ACHN (cell line): ENCODE data around the gene PRR20B.
A peak's percentile ranks its signal among the peaks of the same experiment; 100 is the strongest.
"Not testable (repeated sequence)": the region's sequence is repeated elsewhere in the genome, so short reads cannot be mapped to it uniquely, and the experiment has no call there.

Experiments
- DNase-seq: peaks from one replicate; pipeline ENCODE4 v3.0.0-alpha.2; 2015
- in situ Hi-C: cut with HindIII; loops from 2 replicates; pipeline ENCODE4 v1.10.0; 2017; ENCODE audit warnings: low sequenced_read_pairs, low pct_ligation_motif_present, low pct_unique_long_range_greater_than_20kb

PRR20B gene

GRCh38 chr13:57147188-57147587, at the start of gene PRR20B:
Gene PRR20B (plus strand): TSS chr13:57147488. CDS start chr13:57147875, 387 bp downstream.
- DNase-seq, in situ Hi-C loops: not testable (repeated sequence)

DNA sequence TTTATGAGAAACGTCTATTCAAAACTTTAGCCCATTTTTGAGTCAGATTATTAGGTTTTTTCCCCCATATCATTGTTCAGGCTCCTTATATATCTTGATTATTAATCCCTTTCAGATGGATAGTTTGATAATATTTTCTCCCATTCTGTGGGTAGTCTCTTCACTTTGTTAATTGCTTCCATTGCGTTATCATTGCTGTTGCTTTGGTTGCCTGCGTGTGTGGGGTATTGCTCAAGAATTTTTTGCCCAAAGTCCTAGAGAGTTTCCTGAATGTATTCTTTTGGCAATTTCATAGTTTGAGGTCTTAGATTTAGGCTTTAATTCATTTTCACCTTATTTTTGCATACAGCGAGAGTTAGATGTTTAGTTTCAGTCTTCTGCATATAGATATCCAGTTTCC, 32.3 kb upstream of the PRR20B start:
- no peak for DNase-seq
- in situ Hi-C loops, result no loop called here

DNA sequence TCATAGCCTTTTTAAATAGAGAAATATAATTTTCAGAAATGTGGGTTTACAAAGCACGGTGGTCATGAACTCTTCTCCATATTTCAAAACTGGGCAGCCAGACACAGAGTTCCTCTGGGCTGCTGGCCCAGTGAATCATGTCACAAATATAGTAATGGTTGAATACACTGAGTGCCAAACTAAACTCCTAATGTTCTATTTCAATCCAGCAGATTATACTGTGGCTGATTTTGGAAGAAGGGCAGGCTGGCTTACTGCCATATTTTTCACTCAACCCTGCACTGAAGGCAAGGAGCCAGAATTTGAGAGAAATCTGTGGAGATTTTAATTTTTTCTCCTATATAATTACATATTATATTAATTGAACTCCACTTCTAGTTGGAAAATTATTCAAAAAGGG, 23.6 kb upstream of the PRR20B start:
- in situ Hi-C loops, result no loop called here
- no peak for DNase-seq

DNA sequence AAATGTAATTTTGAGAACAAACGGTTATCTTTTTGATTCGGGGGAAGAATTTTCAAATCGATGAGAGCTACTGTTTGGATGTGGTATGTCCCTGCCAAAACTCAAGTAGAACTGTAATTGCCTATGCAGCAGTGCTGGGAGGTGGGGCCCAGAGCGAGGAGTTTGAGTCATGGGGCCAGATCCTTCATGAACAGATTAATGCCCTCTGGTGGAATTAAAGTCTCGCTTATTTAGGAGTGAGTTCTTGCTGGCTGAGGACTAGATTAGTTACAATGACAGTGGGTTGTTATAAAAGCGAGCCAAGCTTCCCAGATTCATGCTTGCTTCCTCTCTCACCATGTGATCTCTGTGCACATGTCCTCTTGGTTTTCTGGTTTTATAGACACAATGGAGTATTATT, 18.4 kb upstream of the PRR20B start:
- DNase-seq, result peak; percentile 0
- in situ Hi-C loops, result no loop called here

DNA sequence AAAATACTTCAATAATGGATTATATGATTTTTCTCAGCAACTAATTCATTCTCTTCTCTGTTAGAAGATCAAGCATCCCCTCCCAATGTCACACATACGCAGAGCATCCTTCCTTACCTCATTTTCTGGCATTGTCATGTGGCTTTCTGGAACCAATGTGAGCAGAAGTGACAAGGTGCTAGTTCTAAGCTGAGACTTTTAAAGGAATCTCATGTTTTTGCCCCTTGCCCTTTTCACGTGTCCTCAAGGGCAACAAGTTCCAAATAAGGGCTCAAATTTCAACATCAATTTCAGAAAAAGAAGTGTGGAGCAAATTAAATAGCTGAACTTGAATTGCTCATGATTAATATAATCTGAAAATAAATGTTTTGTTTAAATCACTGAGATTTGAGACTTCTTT, 11.2 kb upstream of the PRR20B start:
- DNase-seq, result no peak
- in situ Hi-C loops, result no loop called here

- no peak for DNase-seq
- in situ Hi-C loops, result no loop called here
These were observed 9.7 kb upstream of the PRR20B start for GRCh38 chr13:57137585-57137984.

- in situ Hi-C loops, result no loop called here
- DNase-seq, result no peak
These were observed 8.3 kb upstream of the PRR20B start for GRCh38 chr13:57138988-57139387.

GRCh38 chr13:57139781-57140180, 7.5 kb upstream of the PRR20B start:
- DNase-seq, in situ Hi-C loops: not testable (repeated sequence)

DNA sequence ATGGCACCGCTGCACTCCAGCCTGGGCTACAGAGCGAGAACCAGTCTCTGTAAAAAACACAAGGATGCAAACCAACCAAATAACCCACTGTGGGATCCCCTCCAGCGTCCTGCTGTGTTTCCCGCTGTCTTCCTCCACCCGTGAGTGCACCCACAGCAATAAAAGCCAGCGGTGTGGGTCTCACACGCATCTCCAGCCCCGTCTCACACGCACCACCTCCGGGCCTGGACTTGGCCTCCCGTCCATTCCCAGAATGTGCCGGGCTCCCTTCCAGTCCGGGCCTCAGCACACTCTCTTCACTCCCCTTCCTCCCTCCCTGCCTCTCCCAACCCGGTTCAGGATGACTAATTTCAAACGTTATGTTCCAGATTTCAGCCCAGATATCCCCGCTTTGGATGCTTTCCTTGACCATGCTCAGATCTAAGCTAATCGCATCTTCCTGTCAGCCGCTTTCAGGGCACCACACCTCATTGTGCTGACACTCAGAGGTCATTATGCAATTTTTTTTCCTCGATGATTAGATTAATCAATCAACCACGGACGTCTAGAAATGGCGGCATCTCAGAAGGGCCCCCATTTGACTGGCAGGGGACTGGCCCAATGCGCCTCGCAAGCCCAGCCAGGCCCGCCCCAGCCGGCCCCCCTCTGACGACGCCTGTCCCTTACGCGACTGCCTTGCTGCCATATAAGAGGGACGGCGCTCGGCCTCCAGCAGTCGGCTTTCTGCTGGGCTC, 6.9 kb upstream of the PRR20B start, which contains the start of gene PRR20A:
Gene PRR20A (plus strand): TSS at position 684 of the 734 bp plus-strand sequence. CDS start 387 bp downstream, outside the sequence.
- DNase-seq, in situ Hi-C loops: not testable (repeated sequence)

DNA sequence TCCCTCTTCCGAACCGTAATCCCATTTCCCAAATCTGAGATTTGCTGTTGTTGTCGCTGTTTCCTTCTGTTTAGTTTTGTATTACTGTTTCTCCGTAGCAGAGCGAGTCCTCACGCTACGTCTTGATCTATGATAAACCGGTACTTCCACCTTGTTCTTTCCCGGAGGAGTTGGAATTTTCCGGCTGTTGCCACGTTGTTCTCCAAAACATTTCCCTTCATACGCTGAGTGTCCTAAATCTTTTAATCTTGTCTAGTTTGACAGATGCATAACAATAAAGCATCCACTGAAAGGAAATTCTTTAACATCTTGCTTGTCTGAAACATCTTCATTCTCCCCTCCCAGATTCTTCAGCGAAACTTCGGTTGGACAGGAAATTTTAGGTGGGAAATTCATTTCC, 818 bp downstream of the PRR20B start:
- not testable (repeated sequence) for DNase-seq

GRCh38 chr13:57153761-57154160, 6.5 kb downstream of the PRR20B start, which contains the start of gene PRR20C:
Gene PRR20C (plus strand): TSS chr13:57154061. CDS start chr13:57154448, 387 bp downstream.
- in situ Hi-C loops, DNase-seq: not testable (repeated sequence)

More for the DNA sequence above, 818 bp downstream of the PRR20B start:
- in situ Hi-C loops, result not testable (repeated sequence)

- in situ Hi-C loops, DNase-seq: not testable (repeated sequence)
These were observed 13.0 kb downstream of the PRR20B start, which contains the start of gene PRR20D for GRCh38 chr13:57160332-57160731. Gene PRR20D (plus strand): TSS chr13:57160632. CDS start chr13:57161019, 387 bp downstream.

- DNase-seq, in situ Hi-C loops: not testable (repeated sequence)
These were observed 19.6 kb downstream of the PRR20B start, which contains the start of gene PRR20E for GRCh38 chr13:57166897-57167296. Gene PRR20E (plus strand): TSS chr13:57167197. CDS start chr13:57167584, 387 bp downstream.

GRCh38 chr13:57191667-57192066, 44.4 kb downstream of the PRR20B start:
- no peak for DNase-seq
- in situ Hi-C loops, result no loop called here
